Adipose tissue (tissue), 3 donors: Measurements from ENCODE around the gene HUS1B. TPM values are rescaled to one million over a fixed set of nuclear protein-coding genes. Genes with fewer than 3 reads are reported as not detected.
"Not testable (repeated sequence)": the region's sequence is repeated elsewhere in the genome, so short reads cannot be mapped to it uniquely, and the experiment has no call there.

Source experiments
- H3K27ac ChIP-seq: one replicate; pipeline ENCODE4 v1.5.1; 2013; ENCODE audit warnings: low read depth, low read length
- whole genome bisulfite sequencing, 3 donors: extraction: QIAGEN DNeasy Blood & Tissue Kit; methylation state at CpG; one replicate each; pipeline ENCODE4 v1.1.7; 2013; 5-methylcytosine and 5-hydroxymethylcytosine counted together
- polyA plus RNA-seq, 3 donors: library from polyadenylated mRNA; stranded (reverse); fragments of 200-250 nt; gene quantifications; one replicate each; pipeline ENCODE4 v1.2.3, GENCODE V29; 2013
- donor health status: healthy with polysubstance abuse.
- donor health status: Bipolar disorder and iron deficiency.
- donor health status: healthy.

The HUS1B gene
- polyA plus RNA-seq, 3 donors: 0.09 to 0.64 (median 0.56) TPM

DNA sequence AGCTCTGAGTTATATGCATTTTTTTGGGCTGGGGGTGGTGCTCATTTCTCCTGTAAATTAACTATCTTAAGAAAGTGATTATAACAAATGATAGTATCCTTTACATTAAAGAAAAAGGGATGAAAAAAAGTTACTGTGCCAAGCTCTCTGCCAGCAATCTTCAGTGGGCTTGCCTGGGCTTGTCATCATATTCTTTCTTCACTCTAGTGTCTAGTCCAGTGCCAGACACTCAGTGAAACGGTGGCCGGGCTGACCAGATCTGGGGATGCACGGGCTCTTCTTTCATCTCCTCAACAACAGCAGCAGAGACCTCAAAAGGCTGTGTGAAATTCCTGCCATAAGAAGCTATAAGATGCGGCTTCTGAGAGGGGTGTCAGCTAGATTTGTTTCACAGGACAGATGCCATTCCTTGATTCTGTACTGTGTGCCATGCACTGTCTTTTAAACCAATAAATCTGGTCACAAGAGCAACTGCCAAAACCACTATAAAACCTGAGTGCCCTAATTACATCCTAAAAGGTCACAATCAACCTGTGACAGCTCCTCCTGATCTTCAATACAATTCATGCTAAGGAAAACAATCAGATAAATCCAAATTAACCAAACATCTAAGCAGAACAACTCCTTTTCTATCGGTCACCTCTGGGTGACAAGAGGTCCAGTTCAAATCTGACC lies 23.9 kb upstream of the HUS1B start:
- 93 to 97% (median 96%) methylated on average over 5 of the region's 5 CpGs for WGBS, 3 donors
- no peak overlapping the region for H3K27ac ChIP-seq

DNA sequence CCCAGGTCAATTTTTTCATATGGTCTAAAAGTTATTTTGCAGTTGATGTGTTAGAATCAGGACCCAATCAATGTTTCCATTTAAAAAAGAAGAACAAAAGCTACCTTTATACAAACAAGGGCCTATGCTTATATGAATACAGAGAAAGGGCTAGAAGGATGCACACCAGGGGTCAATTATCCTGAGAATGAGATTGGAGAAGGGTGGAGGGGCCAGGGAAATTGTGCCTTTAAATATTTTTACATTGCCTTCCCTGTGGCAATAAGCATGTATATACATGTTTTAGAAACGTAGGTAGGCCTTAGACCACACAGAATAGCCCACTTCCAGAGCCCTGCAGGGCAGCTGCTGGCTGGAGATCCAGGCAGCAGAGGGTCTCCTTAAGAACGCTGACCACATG lies 23.4 kb upstream of the HUS1B start:
- no peak overlapping the region for H3K27ac ChIP-seq
- WGBS, 3 donors: 80 to 88% (median 86%) methylated on average over 2 of the region's 2 CpGs

DNA sequence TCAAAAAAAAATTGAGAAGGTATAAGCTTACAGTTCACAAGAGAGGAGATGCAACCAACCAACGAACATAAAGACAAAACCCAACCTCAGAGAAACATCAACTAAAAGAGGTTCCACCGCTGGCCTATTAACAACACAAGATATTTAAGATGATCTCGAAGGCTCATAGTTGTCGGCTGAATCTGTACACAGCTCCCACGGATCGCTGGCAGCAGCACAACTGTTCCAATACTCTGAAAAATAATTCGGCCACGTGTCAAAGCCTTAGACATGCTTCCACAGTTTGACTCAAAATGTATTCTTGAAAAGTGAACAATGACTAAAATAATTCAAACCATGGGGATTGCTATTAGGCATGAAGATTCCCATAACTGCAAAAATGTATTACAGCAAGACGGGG lies 22.4 kb upstream of the HUS1B start:
- WGBS, 3 donors: 70 to 90% (median 78%) methylated on average over 9 of the region's 9 CpGs
- no peak overlapping the region for H3K27ac ChIP-seq

DNA sequence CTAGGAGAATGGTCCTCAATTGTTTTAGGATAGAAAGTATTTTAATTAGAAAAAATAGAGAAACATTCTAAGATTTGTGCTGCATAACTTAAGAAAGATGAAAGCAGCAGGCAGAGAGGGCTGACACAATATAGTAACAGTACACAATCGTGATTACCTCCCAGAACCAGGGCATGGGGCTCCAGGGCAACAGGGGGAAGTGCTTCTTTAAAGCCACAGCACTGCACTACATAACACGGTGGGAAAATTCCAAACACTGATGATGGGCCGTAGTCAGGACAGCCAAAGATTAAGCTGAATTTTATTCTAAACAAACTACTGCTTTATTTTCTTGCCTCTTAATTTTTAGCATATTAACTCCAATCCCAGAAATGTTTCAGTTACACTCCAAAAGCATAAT lies 21.6 kb upstream of the HUS1B start:
- no peak overlapping the region for H3K27ac ChIP-seq
- 65 to 70% (median 66%) methylated on average over 3 of the region's 3 CpGs for WGBS, 3 donors

DNA sequence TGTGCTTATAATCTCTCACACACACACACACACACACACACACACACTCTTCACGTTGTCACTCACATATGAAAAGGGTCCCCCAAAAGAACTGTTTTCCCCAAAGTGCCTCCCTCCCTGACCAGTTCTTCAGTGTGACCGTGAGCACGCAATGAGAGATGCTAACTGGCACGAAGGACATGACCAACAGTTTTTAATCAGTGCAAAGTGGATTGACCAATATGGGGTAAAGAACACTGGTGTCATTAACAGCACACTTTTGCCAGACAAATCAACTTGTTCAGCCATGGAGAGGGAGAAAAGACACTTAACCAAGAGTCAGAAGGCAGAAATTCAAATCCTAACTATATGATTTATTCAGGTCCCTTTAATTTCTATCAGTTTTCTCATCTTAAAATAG lies 21.0 kb upstream of the HUS1B start:
- 88 to 92% (median 91%) methylated on average over 4 of the region's 4 CpGs for WGBS, 3 donors
- no peak overlapping the region for H3K27ac ChIP-seq

DNA sequence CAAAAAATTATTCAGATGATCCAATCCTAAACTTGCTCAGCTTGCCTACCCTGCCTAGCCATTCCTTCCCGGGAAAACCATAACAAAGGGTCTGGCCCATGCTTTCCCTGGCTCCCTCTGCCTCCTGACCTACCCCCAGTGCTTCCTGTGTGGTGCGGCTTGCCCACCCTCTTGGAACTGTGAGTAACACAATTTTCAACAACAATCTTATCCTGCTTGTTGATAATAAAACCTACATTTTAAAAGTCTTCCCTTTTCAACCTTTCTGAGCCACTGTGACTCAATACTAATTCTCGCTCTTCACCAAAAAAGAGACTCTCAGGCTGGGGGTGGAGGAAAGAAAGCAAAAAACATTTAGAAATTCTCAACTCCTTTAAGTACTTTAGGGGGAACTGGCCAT lies 18.1 kb upstream of the HUS1B start:
- no peak overlapping the region for H3K27ac ChIP-seq
- 76 to 86% (median 83%) methylated on average over 3 of the region's 3 CpGs for WGBS, 3 donors

DNA sequence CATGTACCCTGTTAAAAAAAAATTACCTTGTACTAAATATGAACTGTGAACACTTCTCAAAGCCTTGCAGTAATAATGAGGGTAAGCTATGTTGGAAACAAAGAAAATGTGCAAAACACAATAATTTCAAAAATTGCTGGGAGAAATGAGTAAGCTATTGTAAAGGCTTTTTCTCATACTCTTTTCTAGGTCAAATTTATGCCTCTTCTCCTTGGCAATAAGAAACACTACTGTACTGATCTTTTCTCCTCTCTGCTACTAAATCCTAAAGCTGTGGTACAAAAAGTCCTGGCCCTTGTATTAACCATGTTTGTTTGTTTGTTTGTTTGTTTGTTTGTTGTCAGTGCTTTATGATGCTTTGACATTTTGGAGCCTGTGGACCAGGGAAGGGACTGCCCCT lies 17.5 kb upstream of the HUS1B start:
- H3K27ac ChIP-seq: no peak overlapping the region

DNA sequence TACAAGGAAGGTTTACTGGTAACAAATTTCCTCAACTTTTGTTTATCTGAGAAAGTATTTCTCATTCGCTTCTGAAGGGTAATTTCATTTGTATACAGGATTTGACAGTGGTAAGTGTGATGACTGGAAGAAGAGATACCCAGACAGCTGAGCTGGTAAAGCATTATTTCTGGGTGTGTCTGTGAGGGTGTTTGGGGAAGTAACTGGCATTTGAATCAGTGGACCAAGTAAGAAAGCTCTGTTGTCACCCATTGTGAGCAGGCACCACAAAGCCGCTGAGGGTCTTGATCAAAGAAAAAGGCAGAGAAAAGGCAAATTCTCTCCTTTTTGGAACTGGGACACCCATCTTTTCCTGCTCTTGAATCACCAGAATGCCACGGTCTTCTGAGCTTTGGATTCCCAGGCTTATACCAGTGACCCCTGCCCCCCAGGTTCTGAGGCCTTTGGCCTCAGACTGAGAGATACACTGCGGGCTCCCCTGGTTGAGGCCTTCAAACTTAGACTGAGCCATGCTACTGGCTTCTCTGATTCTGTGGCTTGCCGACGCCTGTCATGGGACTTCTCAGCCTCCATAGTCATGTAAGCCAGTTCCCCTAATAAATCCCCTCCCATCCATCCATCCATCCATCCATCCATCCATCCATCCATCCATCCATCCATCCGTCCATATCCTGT lies 10.5 kb upstream of the HUS1B start:
- 91 to 98% (median 93%) methylated on average over 1 to 7 of the region's 7 CpGs for WGBS, 3 donors

DNA sequence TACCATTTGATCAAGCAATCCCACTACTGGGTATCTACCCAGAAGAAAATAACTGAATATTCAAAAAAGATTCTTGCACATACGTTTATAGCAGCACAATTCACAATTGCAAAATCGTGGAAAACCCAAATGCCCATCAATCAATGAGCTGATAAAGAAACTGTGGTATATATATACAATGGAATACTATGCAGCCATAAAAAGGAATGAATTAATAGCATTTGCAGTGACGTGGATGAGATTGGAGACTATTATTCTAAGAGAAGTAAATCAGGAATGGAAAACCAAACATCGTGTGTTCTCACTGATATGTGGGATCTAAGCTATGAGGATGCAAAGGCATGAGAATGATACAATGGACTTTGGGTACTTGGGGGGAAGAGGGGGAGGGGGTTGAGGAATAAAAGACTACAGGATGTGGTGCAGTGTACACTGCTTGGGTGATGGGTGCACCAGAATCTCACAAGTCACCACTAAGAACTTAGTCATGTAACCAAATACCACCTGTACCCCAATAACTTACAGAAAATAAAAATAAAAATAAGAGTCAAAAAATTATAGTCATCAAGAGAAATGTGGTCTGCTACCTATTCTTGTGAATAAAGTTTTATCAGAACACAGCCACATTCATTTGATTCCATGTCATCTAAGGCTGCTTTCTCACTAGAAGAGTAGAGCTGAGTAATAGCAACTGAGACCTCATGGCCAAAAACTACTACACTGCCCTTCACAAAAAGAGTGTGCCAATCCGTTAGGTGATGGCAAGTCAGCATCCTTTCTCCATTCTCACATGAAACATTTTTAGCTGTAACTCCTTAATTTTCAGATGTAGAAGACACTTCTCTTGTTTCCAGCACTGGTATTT lies 8.7 kb upstream of the HUS1B start:
- no peak overlapping the region for H3K27ac ChIP-seq
- 86 to 95% (median 94%) methylated on average over 5 of the region's 5 CpGs for WGBS, 3 donors

More for the DNA sequence above, 10.5 kb upstream of the HUS1B start:
- no peak overlapping the region for H3K27ac ChIP-seq

DNA sequence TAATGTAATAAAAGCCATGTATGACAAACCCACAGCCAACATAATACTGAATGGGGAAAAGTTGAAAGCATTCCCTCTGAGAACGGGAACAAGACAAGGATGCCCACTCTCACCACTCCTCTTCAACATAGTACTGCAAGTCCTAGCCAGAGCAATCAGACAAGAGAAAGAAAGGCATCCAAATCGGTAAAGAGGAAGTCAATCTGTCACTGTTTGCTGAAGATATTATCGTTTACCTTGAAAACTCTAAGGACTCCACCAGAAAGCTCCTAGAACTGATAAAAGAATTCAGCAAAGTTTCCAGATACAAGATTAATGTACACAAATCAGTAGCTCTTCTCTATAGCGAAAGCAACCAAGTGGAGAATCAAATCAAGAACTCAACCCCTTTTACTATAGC lies 6.9 kb upstream of the HUS1B start:
- WGBS, 3 donors: 59 to 69% (median 68%) methylated on average over 4 of the region's 4 CpGs
- H3K27ac ChIP-seq: not testable (repeated sequence)

DNA sequence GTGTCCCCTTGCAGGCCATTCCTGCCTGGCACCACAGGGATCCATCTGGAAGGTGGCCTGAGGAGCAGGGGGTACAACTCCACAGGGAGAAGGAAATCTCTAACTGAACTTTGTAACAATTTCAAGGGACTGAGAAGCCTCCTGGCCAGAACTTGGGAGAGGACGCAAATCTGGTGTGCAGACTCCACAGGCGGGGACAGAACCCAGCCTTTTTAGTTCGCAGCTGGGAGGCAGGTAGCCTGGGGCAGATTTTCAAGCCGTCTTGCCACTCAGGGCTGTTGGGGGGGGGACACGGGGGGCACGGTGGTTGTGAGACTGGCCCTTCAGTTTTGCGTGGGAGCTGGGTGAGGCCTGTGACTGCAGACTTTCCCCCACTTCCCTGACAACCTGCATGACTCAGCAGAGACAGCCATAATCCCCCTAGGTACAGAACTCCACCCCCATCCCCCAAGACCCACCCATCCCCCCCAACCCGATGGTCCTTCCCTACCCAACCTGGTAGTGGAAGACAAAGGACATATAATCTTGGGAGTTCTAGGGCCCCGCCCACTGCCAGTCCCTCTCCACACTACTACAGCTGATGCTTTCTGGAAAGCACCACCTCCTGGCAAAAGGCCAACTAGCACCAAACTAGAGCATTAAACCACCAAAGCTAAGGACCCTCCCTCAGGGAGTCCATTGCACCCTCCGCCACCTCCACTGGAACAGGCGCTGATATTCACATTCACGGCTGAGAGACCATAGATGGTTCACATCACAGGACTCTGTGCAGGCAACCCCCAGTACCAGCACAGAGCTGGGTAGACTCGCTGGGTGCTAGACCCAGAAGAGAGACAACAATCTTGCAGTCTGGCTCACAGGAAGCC lies 3.0 kb upstream of the HUS1B start:
- 73 to 89% (median 76%) methylated on average over 13 of the region's 13 CpGs for WGBS, 3 donors
- no peak overlapping the region for H3K27ac ChIP-seq

DNA sequence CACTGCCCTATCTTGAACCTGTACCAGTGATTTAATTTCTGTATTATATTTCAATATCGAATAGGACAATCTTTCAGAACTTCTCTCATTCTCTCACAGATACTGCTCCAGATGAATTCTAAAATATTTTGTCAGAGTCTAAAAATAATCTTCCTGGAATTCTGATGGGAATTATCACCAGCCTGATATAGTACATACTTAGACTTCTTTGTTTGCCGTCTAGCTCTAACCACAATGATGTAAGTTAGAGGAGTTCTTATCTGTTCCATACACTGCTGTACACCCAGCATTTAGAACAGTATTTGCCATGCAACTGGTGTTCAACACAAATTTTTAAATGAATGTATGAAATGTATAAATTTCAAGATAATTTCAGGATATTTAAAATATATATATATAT lies 1.3 kb upstream of the HUS1B start:
- no peak overlapping the region for H3K27ac ChIP-seq
- 51 to 57% (median 56%) methylated on average over 2 of the region's 2 CpGs for WGBS, 3 donors

DNA sequence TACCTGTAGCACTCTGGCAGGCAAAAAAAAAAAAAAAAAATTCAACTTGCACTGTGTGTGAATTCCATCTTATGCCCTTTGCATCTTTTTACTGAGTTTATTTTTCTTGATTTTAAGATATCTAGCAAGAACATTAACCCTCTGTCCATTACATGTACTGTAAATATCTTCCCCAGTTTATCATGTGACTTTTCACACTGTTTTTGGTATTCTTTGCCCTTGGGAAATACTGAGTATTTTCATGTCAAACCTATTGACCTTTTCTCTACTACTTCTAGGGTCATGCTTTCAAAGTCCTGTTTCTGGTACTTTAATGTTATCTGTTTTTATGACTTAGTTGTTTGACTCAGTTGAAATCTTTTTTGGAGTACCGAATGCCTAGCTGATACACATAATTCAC lies 843 bp upstream of the HUS1B start:
- WGBS, 3 donors: 70 to 80% (median 77%) methylated on average over 1 of the region's 1 CpG
- no peak overlapping the region for H3K27ac ChIP-seq

DNA sequence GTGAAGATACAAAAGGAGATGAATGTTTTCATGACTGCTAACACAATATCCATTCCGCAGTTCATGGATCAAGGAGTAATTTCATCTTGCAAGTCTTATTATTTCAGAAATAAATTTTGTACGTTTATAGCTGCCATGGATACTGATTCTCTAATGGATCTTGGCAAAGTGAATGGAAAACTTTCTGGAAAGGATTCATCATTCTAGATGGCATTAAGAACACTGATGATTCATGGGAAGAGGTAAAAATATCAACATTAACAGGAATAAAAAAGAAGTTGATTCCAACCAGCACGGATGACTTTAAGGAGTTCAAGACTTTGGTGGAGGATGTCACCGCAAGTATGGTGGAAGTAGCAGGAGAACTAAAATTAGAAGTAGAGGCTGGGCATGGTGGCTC lies 2.8 kb downstream of the HUS1B start:
- no peak overlapping the region for H3K27ac ChIP-seq
- 78 to 90% (median 80%) methylated on average over 4 of the region's 4 CpGs for WGBS, 3 donors

DNA sequence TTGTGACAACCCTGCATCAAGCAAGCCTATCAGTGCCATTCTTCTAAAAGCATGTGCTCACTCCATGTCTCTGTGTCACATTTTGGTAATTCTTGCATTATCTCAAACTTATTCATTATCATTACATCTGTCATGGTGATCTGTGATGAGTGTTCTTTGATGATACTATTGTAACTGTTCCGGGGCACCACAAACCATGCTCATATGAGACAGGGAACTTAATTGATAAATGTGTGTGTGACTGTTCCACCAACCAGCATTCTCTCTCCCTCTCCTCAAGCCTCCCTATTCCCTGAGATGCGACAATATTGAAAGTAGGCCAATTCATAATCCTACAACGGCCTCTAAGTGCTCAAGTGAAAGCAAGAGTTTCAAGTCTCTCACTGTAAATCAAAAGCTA lies 4.0 kb downstream of the HUS1B start:
- WGBS, 3 donors: 78 to 91% (median 83%) methylated on average over 3 of the region's 3 CpGs
- H3K27ac ChIP-seq: no peak overlapping the region

DNA sequence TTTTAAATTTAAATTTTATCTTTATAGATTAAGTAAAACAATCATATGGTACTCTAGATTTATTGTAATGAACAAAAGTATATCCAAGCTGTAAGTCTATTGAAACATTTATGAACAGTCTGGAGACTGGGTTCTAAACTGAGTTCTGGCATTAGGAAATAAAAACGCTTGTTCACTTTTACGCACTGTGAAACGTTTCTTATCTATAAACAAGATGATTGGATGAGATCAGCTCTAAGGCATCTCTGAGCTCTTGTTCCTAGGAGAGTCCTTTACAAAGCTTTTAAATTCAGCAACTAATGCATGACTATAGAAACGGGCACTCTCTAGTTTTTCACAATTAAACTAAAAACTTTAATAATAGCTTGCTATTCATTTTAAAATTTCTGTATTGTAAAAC lies 6.8 kb downstream of the HUS1B start:
- no peak overlapping the region for H3K27ac ChIP-seq
- 69 to 83% (median 72%) methylated on average over 4 of the region's 4 CpGs for WGBS, 3 donors

DNA sequence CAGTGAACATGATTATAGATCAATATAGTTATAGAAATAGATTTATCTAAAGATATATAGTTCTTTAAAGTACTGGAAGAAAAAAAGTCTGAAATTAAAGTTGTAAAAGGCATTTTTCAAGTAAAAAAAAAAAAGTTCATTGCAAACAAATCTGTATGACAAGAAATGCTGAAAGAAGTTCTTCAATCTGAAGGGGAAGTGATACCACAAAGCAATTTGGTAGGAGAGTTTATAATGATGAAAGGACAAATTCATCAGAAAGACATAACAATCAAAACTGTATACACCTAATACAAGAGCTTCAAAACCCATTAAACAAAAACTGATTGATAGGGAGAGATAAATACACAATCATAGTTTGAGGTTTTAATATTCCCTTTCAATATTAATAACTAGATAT lies 14.1 kb downstream of the HUS1B start:
- H3K27ac ChIP-seq: no peak overlapping the region

DNA sequence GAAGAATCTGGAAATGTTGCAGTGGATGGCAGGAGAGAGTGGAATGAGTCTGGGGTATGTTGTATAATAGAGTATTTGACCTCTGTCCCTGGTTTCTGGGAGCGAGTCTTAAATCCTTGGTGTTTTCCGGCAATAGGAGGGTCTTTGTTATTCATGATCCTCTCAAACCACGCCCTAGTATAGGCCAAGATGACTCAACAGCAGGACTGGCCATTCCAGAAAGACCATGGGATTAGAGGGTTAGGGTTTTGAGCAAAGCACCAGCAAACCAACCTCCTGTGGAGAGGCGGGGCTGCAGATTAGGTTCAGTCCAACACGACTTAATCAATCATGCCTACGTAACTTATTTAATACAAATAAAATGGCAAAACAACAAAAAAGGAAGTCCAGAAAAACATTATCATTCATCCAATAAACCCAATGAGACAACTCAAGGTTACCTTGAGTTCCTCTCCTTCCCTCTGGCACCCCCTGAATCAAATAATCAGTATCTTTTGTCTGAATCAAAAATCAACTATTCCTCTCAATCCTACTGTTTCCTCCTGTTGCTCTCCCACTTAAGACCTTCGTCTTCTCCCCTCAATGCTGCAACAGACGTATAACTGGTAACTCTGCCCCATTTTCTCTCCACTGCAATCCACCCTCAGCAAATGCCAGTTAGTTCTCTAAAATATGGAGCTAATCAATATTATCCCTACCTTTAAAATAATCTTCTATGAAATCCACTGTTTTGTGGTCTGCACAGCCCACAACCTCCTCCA lies 15.5 kb downstream of the HUS1B start:
- H3K27ac ChIP-seq: no peak overlapping the region
- 95 to 97% (median 96%) methylated on average over 8 of the region's 8 CpGs for WGBS, 3 donors
